GM12865 (cell line): ENCODE results near the gene LRFN5.
"Not testable (repeated sequence)": the region's sequence is repeated elsewhere in the genome, so short reads cannot be mapped to it uniquely, and the experiment has no call there.

Experiments
- DNase-seq: peaks from one replicate; pipeline ENCODE4 v3.0.0; 2010; ENCODE audit warnings: low read depth
- H3K4me3 ChIP-seq: 2 replicates; pipeline ENCODE4 v1.5.1; 2011; ENCODE audit warnings: mild to moderate bottlenecking, low read depth, low read length, control low read depth
- TF ChIP-seq, protein P1 (sequence below): IDR thresholded peaks from 2 replicates; pipeline ENCODE4 v1.5.1; 2011; ENCODE audit warnings: low read length, control low read depth, low read depth, inconsistent platforms; ENCODE audit not compliant: insufficient read depth; ENCODE audit errors: missing control alignments

LRFN5 gene

GRCh38 chr14:41899416-41899815, 292.7 kb downstream of the LRFN5 start:
- DNase-seq, result no peak
- TF ChIP-seq, protein P1, sequence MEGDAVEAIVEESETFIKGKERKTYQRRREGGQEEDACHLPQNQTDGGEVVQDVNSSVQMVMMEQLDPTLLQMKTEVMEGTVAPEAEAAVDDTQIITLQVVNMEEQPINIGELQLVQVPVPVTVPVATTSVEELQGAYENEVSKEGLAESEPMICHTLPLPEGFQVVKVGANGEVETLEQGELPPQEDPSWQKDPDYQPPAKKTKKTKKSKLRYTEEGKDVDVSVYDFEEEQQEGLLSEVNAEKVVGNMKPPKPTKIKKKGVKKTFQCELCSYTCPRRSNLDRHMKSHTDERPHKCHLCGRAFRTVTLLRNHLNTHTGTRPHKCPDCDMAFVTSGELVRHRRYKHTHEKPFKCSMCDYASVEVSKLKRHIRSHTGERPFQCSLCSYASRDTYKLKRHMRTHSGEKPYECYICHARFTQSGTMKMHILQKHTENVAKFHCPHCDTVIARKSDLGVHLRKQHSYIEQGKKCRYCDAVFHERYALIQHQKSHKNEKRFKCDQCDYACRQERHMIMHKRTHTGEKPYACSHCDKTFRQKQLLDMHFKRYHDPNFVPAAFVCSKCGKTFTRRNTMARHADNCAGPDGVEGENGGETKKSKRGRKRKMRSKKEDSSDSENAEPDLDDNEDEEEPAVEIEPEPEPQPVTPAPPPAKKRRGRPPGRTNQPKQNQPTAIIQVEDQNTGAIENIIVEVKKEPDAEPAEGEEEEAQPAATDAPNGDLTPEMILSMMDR, result no peak

GRCh38 chr14:41900644-41901043, 294.0 kb downstream of the LRFN5 start:
- DNase-seq, result no peak
- TF ChIP-seq, protein P1, result no peak
- H3K4me3 ChIP-seq, result no peak overlapping the region

More at GRCh38 chr14:41899416-41899815, 292.7 kb downstream of the LRFN5 start:
- H3K4me3 ChIP-seq, result no peak overlapping the region

GRCh38 chr14:41901089-41901488, 294.4 kb downstream of the LRFN5 start:
- H3K4me3 ChIP-seq, result no peak overlapping the region
- TF ChIP-seq, protein P1, result no peak
- DNase-seq, result no peak

DNA sequence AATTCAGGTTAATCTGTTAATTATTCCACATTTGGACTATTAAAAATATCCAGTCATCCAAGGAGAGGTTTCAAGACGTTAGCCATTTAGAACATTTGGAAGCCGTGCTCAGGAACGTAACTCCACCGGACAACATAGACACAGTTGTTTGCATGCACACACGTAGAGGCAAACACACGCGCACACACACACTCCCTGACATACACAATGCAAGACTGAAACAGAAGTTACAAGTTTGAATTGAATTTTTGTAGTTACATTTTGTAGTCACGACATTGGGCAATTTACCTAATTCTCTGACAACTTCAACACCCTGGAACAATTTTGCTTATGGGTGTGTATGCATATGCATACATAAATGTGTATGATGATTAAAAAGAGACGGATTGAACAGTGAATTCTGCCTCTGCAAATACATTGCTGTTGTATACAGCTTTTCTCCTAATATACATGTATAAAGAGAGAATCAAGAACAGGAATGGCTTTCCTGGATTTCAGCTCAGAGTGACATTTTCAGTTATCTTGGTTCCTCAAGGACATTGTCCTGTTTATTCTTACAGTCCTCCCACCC, 298.8 kb downstream of the LRFN5 start:
- no peak for DNase-seq
- TF ChIP-seq, protein P1, result no peak
- no peak overlapping the region for H3K4me3 ChIP-seq

GRCh38 chr14:41911155-41911554, 304.5 kb downstream of the LRFN5 start:
- DNase-seq, H3K4me3 ChIP-seq: not testable (repeated sequence)

- no peak overlapping the region for H3K4me3 ChIP-seq
- no peak for DNase-seq
- TF ChIP-seq, protein P1, result no peak
Measured at GRCh38 chr14:41913398-41913797, 306.7 kb downstream of the LRFN5 start.

DNA sequence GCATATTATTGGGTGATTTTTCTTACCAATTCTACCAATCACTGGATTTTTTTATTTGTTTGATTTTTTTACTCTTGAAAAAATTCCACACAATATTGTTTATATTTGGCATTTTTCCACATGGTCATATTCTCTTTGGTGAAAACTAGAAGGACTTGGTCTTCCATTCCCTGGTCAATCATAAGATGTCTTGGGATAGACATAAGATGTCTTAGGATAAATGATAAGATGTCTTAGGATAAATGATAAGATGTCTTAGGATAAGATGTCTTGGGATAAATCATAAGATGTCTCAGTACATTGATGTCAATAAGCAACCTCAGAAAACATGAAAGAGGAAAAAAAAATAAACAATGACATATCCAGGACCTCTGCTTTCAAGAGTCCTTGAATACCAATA, 309.1 kb downstream of the LRFN5 start:
- TF ChIP-seq, protein P1, result no peak
- no peak overlapping the region for H3K4me3 ChIP-seq
- no peak for DNase-seq

DNA sequence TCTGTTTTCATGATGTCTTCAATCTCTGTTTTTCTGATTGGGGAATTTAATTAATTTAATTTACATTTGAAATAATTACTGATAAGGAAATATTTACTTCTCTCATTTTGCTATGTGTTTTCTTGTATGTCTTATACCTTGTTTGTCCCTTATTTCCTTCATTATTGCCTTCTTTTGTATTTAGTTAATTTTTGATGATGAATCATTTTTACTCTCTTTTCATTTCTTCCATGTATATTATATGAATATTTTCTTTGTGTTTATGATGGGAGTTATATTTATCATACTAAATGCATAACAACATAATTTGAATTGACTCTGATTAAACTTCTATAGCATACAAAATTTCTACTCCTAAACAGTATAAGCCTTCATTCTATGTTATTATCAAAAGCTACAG, 309.6 kb downstream of the LRFN5 start:
- no peak for DNase-seq
- H3K4me3 ChIP-seq, result no peak overlapping the region
- TF ChIP-seq, protein P1, result no peak
